ENCODE data around the gene FAM120A. TPM values are rescaled to one million over a fixed set of nuclear protein-coding genes. Genes with fewer than 3 reads are reported as not detected.

FAM120A gene
- total and polyA plus RNA-seq, 2 donors (not counting 1 experiment from before 2014, with no cell fraction given), result 85.8 to 136 TPM

DNA sequence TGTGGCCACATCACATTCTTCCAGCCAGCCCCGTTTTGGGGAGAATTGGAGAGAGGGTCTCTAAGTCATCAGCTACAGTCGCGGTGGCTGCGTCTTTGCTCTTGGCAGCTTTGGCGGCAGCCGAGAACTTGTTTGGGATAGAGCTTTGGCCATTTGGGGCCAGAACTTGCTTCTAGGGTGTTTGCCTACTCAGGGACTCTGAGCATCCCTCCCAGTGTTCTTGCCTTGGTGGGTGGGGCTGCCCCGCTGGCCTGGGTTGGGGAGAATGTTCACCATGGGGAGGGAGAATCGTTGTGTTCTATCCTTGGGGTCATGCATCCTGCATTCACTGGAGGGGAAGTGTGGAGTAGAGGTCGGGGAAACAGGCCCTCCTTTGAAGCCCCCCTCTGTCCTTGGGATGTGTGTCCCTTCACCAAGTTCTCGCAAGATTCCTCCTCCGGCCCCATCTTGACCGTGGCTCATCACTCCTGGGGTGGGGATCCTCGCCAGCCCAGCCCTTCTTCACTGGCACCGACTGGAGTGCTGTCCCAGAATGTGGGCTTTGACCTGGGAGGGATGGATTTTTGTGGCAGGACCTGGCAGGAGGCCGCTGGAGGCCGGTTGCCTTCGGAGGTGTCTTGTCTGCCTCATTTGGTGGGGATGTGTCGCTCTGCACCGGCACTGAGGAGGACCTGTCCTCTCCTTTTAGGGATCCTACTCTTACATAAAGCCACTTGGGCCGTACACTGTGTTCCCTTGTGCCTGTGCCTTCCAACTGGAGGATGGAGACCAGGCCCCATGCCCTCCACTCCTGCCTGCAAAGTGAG, 128.4 kb downstream of the FAM120A start:
- TF ChIP-seq EZH2 (IDR thresholded peaks at IDR 0.05; ENCODE audit: low read length, missing control alignments) (no peak), CTCF (conservative IDR thresholded peaks at IDR 0.05 in 1 of 2, IDR thresholded peaks at IDR 0.05 in 1 of 2; ENCODE audit: low read depth in 1 of 2, low read length in 2 of 2) (no peak)
- H3K4me2 ChIP-seq (ENCODE audit: extremely low read depth, insufficient read depth, low read length), result no peak overlapping the region
- no peaks in the 10 kb centered on the region for H3K27me3 ChIP-seq (ENCODE audit: control insufficient read depth, insufficient read depth, low read length)
- DNase-seq (ENCODE audit: low read depth in 2 of 2), result no peak
- no peaks in the 10 kb centered on the region for H3K36me3 ChIP-seq (ENCODE audit: control insufficient read depth, insufficient read depth, low read length)
- no peak overlapping the region for H3K9ac ChIP-seq (ENCODE audit: insufficient read depth, low read length)
- H3K27ac ChIP-seq (ENCODE audit: insufficient read depth, low read length), result no peak overlapping the region
- H4K20me1 ChIP-seq (ENCODE audit: control insufficient read depth, extremely low read depth, insufficient read depth, low read length), result no peaks in the 10 kb centered on the region
- peaks cover 56% of the 10 kb centered on the region for H3K79me2 ChIP-seq (ENCODE audit: control insufficient read depth, insufficient read depth, low read length)
- no peak overlapping the region for H3K4me3 ChIP-seq (replicated peaks in 1 of 4; ENCODE audit: control extremely low read depth in 1 of 4, insufficient read depth in 1 of 4, low read depth in 3 of 4, low read length in 4 of 4)
- H3K4me1 ChIP-seq (ENCODE audit: control insufficient read depth, extremely low read depth, insufficient read depth, low read length), result peaks cover 5% of the 10 kb centered on the region
- no peak overlapping the region for H2AFZ ChIP-seq (ENCODE audit: low read length)
- H3K9me3 ChIP-seq (ENCODE audit: control insufficient read depth, insufficient read depth, low read depth, low read length), result no peaks in the 10 kb centered on the region

DNA sequence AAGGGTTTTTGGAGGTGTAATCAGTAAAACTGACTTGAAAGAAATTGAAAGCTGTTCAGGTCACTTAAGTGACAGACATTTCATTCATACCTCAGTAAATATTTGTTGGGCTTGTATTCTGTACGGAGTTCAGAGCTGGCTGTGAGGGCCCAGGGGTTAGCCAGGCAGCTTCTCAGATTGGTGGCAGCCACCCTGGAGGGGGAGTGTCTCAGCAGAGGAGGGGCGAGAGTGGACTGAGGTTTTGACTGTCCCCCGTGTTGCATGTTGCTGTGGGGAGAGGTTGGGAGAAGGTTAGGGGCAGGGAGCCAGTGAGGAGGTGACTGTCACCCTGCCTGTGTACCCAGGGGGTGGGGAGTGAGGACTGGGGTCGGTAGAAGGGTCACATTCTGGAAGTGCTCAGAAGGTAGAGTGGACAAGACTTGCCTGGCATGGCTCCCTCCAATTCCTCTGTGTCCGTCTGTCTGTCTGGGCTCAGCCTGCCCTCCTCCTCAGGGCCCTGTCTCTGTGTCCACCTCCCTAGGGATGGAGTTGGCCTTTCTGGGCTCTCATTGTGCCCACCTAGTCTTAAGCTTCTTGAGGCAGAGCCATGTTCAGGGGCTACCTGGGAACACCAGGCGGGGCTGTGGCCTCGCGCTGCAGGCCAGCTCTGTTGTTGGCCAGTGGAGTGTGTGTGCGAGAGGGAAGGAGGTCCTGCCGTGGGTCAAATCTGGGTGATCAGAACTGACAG, 129.3 kb downstream of the FAM120A start:
- TF ChIP-seq CTCF (conservative IDR thresholded peaks at IDR 0.05 in 1 of 2, IDR thresholded peaks at IDR 0.05 in 1 of 2; ENCODE audit: low read depth in 1 of 2, low read length in 2 of 2) (no peak), EZH2 (IDR thresholded peaks at IDR 0.05; ENCODE audit: low read length, missing control alignments) (no peak)
- Histone ChIP-seq H3K36me3 (ENCODE audit: control insufficient read depth, insufficient read depth, low read length) (no peaks in the 10 kb centered on the region), H3K27ac (ENCODE audit: insufficient read depth, low read length) (no peak overlapping the region), H3K79me2 (ENCODE audit: control insufficient read depth, insufficient read depth, low read length) (peaks cover 60% of the 10 kb centered on the region), H3K4me1 (ENCODE audit: control insufficient read depth, extremely low read depth, insufficient read depth, low read length) (no peaks in the 10 kb centered on the region), H3K27me3 (ENCODE audit: control insufficient read depth, insufficient read depth, low read length) (no peaks in the 10 kb centered on the region), H3K9ac (ENCODE audit: insufficient read depth, low read length) (no peak overlapping the region), H4K20me1 (ENCODE audit: control insufficient read depth, extremely low read depth, insufficient read depth, low read length) (no peaks in the 10 kb centered on the region), H3K4me2 (ENCODE audit: extremely low read depth, insufficient read depth, low read length) (no peak overlapping the region), H2AFZ (ENCODE audit: low read length) (no peak overlapping the region), H3K9me3 (ENCODE audit: control insufficient read depth, insufficient read depth, low read depth, low read length) (no peaks in the 10 kb centered on the region), H3K4me3 (replicated peaks in 1 of 4; ENCODE audit: control extremely low read depth in 1 of 4, insufficient read depth in 1 of 4, low read depth in 3 of 4, low read length in 4 of 4) (no peak overlapping the region)
- no peak for DNase-seq (ENCODE audit: low read depth in 2 of 2)

DNA sequence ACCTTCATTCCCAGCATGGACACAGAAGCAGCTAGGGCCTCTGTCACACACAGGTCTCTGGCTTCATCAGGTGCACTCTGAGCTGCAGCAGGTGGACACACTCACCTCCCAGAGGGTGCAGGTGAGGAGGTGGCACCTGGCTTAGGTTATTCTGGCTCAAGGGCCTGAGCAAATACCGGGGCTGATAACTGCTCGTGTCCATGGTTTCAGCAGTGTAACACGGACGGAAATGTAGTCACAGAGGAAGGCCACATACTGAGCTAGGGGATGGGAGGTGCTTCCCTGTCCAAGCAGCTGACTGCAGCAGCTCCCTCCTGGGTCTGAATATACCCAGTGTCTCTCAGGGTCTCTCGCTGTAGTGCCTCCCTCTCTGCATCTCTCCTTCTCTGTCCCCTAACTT, 130.6 kb downstream of the FAM120A start:
- no peaks in the 10 kb centered on the region for H3K36me3 ChIP-seq (ENCODE audit: control insufficient read depth, insufficient read depth, low read length)
- H3K9me3 ChIP-seq (ENCODE audit: control insufficient read depth, insufficient read depth, low read depth, low read length), result no peaks in the 10 kb centered on the region
- H3K9ac ChIP-seq (ENCODE audit: insufficient read depth, low read length), result no peak overlapping the region
- no peak overlapping the region for H3K4me2 ChIP-seq (ENCODE audit: extremely low read depth, insufficient read depth, low read length)
- H3K4me3 ChIP-seq (replicated peaks in 1 of 4; ENCODE audit: control extremely low read depth in 1 of 4, insufficient read depth in 1 of 4, low read depth in 3 of 4, low read length in 4 of 4), result no peak overlapping the region
- no peaks in the 10 kb centered on the region for H4K20me1 ChIP-seq (ENCODE audit: control insufficient read depth, extremely low read depth, insufficient read depth, low read length)
- H3K27me3 ChIP-seq (ENCODE audit: control insufficient read depth, insufficient read depth, low read length), result no peaks in the 10 kb centered on the region
- no peak for DNase-seq (ENCODE audit: low read depth in 2 of 2)
- TF ChIP-seq CTCF (conservative IDR thresholded peaks at IDR 0.05 in 1 of 2, IDR thresholded peaks at IDR 0.05 in 1 of 2; ENCODE audit: low read depth in 1 of 2, low read length in 2 of 2) (no peak), EZH2 (IDR thresholded peaks at IDR 0.05; ENCODE audit: low read length, missing control alignments) (no peak)
- no peak overlapping the region for H2AFZ ChIP-seq (ENCODE audit: low read length)
- no peak overlapping the region for H3K27ac ChIP-seq (ENCODE audit: insufficient read depth, low read length)
- H3K4me1 ChIP-seq (ENCODE audit: control insufficient read depth, extremely low read depth, insufficient read depth, low read length), result no peaks in the 10 kb centered on the region
- peaks cover 70% of the 10 kb centered on the region for H3K79me2 ChIP-seq (ENCODE audit: control insufficient read depth, insufficient read depth, low read length)

Measured in fibroblast of lung (primary cell).